GM19452 (cell line): Measurements from ENCODE around the gene CARS2.
"Not testable (repeated sequence)": the region's sequence is repeated elsewhere in the genome, so short reads cannot be mapped to it uniquely, and the experiment has no call there.

Source experiments
- ATAC-seq: cut with Tn5 transposase; IDR thresholded peaks from one replicate; pipeline ENCODE4 v1.9.1; 2021; ENCODE audit not compliant: unreplicated experiment

The CARS2 gene

DNA sequence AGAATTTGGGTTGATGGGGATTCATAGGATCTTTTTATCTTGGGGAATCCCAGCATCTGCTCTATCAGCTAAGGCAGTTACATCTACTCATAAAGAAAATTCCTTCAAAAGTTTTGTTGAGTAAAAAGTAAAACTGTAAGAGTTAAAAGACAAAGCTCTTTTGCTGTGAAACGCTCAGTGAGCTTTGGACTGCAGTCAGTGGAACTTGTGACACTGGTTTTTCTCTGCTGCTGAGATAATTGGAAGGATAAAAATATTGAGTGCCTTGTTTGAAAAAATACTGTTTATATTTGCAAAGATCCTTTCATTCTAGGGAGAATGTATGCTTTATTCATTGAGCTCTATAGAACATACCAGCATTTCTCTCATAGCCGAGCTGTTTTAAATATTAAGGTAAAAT is 85.3 kb downstream of the CARS2 start:
- ATAC-seq: no peak

DNA sequence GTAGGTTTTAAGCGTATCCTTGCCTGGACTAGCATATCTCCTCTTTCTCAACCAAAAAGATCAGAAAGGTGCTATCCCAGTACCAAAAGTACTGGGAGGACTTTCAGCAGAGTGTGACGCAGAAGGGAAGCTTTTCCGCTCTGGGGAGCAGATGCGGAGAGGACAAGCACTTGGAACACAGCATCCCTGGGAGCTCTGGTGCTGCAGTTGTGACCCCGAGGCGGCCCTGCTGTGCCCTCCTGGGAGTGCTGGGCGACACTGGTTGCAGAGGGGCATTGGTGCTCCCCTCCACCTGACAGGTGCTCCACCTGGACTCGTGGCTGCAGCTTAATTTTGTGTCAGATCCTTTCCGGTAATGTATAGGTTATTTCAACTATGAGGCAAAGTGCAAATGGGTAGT is 87.1 kb downstream of the CARS2 start:
- no peak for ATAC-seq

DNA sequence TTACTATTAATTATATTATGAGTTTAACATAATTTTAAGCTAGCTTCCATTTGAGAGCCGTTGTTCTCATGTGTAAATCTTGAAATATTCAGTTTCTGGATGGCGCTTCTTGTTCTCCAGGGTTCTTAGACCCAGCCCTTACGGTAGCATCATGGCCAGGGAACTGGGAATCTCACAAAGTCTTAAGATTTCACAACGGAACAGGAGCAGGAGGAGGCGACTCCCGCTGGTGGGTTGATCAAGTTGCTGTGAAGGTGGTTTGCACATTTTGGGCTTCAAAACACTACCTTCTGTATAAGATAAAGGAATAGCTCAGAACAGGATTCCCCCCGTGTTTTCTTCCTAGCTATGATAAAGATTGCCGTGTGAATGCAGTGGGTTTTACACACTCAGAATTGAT is 87.7 kb downstream of the CARS2 start:
- ATAC-seq: no peak

DNA sequence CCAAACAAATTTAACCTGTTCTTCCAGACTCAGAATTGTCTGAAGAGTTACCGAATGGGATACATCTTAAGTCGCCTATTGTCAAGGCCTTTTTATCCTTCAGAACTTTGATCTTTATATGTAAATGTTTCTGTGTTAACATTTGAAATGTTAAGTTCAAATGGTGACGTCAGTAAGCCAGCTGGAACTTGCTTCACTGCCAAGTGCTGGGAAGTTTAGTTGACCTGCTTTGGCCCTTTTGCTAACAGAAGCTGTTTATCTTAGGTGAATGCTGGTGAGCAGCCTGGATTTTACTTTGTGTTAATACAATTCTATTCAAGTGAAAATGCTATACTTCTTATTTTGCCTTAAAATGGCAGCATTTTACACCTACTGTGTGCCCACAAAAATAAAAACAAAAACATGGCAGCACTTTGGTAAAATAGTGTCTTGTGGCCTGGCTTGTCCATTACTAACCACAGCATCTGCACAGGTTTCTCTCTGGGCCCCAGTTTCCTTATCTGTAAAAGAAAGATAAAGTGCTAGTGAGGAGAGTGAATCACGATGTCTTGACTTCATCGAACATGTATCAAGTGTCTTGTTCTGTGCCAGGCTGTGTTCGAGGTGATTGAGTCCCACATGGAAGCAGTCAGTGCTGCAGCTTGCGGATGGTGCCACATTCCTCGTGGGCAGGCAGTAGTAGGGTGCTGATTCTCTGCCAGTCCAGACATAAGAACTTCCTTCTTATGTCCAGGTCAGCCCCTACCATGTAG is 88.4 kb downstream of the CARS2 start:
- no peak for ATAC-seq

DNA sequence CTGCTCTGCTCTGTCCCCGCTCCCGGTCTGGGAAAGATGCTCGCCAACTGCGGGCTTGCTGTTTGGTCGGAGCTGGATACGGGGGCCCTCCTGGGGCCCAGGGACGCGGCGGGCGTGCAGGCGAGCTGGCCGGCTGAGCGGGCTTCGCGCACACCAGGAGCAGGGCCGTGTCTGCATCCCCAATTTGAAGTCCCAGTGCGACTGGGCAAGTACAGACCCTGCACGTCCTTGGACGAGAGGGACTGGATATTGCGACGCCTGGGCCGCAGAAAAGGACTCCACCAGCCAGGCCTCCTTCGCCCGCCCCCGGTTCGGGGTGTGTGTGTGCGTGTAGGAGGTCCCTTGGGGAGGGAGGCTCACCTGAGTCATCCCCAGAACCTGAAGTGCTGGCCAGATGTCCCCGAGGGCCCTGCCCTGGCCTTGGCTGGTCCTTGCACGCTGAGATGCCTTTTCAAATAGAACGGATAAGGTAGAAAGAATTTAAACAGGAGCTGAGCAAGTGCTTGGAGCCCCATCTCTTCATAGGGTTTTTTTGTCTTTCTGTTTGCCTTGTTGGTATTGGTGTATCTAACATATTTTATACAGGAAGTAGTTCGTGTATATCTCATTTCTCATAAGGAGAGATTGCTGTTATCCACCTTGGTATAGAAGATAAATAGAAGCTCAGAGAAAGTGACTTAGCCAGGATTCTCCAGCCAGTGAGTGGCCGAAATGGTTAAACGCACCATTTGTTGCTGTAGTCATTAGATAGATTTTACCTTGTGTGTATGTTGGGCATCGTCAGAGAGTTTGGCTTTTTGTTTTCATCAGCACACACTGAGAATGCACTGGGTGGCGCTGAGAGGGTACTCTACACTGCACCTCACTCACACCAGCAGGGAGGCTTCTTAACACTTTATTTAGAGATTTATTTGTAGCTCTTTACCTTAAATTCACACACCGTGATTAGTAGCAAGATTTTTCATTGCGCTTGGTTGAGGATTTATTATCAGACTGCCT is 89.5 kb downstream of the CARS2 start:
- peak; percentile 48 for ATAC-seq

DNA sequence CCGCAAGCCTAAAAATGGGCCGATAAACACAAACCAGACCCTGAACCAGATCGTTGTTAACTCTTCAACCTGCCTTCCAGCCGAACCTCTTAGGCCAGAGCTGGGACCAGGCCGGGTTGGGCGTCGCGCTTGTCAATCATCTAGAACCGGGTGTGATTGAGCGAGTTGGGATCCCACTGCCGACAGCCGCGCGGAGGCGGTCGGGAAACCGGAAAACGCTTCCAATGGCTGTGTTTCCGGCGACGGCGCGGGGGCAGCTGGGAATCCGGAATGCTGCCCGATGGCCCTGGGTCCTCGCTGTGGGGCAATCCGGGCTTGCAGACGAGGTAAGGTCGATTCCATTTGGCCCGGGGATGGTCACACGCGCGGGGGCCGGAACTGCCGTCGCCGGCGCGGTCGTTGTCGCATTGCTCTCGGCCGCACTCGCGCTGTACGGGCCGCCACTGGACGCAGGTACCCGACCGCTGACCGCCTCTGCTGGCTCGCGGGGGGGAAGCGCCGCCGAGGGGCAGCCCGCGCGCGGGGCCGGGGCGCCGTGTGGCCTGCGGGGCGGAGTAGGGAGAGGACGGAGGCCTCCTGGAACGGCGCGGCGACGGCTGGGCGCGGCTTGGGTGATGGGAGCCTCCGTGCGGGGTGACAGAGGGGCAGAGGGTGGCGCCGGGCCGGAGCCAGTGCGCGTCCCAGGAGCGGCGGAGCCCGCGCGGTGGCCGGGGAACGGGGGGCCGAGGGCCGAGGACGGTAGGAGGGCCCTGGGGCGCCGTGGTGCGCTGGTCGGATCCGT is 90.4 kb downstream of the CARS2 start, which contains the start of gene NAXD:
NAXD (plus strand) TSS at position 224 of the 781 bp plus-strand sequence; CDS start at position 281, 57 bp downstream.
- ATAC-seq: peak; percentile 65

DNA sequence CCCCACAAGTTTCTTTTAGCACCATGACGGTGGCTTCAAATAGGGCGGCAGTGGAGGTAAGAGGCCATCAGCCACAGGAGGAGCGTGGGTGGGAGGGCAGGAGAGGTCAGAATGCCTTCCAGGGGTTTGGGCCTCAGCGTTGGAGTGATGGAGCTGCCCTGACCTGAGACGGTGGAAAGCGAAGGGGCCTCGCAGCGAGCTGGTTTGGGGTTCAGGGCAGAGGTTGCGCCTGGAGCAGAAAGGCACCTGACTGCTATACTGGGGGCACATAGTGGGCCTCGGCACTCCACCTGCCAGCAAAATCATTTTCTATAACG is 91.0 kb downstream of the CARS2 start:
- no peak for ATAC-seq

DNA sequence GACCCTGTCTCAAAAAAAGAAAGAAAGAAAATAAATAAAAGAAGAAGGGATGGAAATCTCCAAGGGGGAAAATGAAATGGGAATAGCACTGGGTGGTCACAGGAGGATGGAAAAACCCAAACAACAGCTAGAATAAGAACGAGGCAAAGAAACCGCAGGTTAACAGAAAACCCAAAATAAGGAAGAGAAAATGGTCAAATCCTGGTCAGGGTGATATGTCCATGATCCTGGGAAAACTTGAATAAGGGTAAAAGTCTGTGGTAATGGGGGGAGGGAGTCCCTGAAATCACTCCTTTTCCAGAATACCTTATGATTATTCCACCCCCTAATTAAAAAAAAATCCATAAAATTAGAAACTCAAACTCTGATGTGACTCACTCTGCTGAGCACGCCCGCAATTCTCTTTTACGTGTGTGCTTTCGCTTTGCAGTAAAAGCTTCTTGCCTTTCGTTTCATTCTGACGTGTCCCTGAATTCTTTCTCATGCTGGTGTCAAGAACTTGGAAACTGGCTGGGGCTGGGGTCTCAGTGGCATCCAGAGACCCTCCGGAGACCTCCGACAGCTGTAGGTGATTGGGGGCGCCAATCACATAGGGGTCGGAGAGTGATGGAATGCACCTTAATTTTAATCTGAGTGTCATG is 94.8 kb downstream of the CARS2 start:
- ATAC-seq: peak; percentile 54

DNA sequence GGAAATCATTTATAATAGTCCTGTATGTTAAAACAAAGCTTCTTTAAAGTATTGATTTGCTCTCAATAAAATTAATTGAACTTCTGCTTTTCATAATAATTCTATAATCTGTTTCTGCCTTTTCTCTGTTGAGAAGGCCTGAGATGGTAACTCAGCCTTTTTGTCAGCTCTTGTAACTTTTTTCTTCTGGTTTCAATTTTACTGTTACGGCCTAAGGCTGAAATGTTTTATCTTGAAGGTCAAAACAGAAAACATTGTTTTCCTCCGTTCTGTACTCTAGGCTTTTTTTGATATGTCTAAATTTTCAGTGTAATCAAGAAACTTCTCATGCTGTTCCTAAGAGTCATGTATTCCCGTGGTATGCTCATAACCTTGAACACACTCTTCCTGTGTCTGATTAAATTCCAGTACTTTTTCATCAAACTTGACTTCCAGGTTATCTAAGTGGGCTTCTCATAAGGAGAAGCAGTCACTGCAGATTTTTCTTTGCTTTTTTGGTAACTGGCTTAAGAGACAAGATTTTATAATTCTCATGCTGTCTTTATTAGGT is 98.2 kb downstream of the CARS2 start:
- no peak for ATAC-seq

DNA sequence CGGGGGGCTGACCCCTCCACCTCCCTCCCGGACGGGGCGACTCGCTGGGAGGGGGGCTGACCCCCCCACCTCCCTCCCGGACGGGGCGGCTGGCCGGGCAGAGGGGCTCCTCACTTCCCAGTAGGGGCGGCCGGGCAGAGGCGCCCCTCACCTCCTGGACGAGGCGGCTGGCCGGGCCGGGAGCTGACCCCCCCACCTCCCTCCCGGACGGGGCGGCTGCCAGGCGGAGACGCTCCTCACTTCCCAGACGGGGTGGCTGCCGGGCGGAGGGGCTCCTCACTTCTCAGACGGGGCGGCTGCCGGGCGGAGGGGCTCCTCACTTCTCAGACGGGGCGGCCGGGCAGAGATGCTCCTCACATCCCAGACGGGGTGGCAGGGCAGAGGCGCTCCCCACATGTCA is 99.6 kb downstream of the CARS2 start:
- not testable (repeated sequence) for ATAC-seq

DNA sequence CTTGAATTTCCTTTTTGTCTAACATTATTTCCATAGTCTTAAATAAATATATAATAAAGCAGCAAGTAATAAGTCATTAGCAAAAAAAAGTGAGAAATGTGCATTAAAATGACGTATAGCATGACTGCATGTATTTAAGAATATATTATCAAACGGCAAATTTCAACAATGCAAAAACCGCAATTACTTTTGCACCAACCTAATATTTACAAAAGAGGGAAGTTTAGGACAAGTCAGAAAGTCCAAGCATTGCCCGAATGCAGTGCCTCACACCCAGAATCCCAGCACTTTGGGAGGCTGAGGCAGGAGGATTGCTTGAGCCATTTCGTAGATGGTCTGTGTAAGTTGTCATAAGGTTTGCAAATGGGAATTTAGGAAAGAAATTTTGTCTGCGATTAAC is 100.8 kb downstream of the CARS2 start:
- no peak for ATAC-seq

DNA sequence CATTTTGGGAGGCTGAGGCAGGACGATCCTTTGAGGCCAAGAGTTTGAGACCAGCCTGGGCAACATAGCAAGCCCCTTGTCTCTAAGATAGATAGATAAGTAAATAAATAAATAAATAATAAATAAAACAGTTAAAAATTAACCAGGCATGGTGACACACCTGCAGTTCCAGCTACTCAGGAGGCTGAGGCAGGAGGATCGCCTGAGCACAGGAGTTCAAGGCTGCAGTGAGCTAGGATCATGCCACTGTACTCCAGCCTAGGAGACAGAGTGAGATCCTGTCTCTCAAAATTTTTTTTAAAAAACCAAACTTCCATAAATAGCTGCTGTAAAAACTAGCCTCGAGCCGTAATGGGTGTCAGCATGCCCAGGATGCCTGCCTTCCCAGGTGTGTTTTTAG is 104.9 kb downstream of the CARS2 start:
- no peak for ATAC-seq

DNA sequence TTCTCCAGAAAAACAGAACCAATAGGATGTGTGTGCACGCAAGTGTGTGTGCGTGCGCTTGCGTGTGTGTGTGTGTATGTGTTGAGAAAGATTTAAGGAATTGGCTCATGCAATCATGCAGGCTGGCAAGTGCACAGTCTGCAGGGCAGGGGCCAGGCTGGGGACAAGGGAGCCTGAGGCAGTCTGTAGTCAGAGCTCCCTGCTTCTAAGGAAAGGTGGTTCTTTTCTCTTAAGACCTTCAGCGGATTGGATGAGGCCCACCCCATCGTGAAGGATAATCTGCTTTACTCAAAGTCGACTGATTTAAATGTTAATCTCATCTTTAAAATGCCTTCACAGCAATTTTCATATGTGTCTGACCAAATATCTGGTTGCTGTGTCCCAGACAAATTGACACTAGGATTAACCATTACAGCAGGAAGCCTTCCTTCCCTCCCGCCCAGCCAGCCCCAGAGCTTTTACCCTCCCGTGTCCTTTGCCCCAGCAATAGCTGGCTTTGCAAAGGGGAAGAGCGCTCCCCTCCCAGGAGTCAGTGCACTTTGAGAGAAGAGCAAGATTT is 105.6 kb downstream of the CARS2 start:
- no peak for ATAC-seq

DNA sequence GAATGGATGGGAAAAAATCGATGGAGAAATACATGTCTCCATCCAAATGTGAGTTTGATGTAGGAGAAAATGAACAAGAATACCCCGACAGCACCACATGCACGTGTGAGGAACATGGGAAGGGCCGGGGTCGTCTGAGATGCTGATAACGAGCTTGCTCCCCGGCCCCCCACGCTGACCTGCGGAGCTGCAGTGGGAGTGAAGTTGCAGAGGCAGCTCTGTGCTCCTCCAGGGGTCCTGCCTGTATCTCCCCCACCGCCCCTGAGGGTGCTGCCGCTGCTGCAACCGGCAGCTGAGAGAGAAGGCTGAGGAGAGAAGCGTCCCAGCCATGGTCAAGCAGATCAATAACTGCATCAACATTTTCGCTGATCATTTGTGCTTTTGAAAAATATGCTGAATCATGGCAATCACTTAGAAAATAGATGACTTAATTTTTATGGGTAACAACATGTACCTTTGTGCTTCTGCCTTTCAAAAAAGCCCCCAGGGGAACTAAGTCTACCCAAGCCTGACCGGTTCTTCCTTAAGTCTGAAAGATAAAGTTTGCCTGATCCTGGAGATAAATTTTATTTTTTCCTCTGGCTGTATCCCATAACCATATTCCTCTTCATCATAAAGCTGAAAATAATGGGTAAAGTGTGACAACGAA is 108.8 kb downstream of the CARS2 start:
- ATAC-seq: no peak

DNA sequence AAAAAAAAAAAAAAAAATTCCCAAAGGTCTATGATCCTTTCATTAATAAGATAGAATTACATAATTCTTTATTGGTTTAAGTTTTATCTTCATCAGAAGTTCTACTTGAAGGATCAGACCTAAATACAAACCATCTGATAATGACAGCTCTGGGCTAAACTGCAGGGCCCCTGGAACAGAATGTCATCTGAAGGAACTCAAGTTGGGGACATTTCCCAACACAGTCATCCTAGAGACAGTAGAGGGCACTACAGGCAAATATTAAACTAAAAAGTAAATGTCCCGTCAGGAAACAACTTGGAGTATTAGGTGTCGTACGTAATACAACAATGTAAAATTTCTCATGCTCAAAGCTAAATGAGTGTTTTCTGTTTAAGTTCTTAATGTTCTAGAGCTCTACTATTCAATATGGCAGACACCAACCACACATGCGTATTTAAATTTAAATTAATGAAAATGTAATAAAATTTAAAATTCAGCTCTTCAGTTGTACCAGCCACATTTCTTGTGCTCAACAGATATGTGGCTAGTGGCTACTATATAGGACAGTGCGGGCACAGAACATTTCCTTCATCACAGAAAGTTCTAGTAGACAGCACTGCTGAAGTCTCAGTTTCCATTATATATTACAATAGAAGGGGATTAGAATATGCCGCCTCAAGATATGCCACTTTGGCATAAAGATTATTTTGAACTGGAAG is 112.3 kb downstream of the CARS2 start:
- peak; percentile 77 for ATAC-seq

DNA sequence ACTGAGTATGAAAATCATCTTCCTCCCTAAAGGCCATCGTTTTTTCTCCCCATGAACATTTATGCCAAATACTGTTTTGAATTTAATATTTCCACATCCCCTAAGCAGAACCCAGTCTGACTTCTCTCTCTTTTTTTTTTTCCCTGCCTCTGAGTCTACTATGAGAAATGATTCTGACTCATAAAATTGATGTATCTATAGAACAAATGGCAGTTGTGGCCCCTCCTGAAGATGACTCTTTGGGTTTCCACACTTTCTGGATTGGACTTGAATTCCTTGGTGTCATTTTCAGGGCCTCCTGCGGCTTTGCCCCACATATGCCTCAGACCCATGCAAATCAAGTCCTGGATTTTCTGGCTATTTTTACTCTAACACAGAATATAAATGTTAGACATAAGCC is 113.3 kb downstream of the CARS2 start:
- ATAC-seq: no peak
